Parathyroid adenoma (tissue), 2 donors: ENCODE measurements around the gene RBKS.

Source experiments
- H2AFZ ChIP-seq: fragments of 300-600 bp; sonication (generic); one replicate; pipeline ENCODE4 v1.7.0; 2017; ENCODE audit warnings: antibody characterized with exemption, mild to moderate bottlenecking
- H3K27ac ChIP-seq: fragments of 300-600 bp; sonication (generic); one replicate; pipeline ENCODE4 v1.7.0; 2017
- H3K27me3 ChIP-seq: fragments of 300-600 bp; sonication (generic); one replicate; pipeline ENCODE4 v1.7.0; 2017; ENCODE audit warnings: low read length; ENCODE audit not compliant: control insufficient read depth, insufficient read depth
- H3K36me3 ChIP-seq: fragments of 300-600 bp; sonication (generic); one replicate; pipeline ENCODE4 v1.7.0; 2017; ENCODE audit warnings: low read length; ENCODE audit not compliant: control insufficient read depth, insufficient read depth
- H3K4me1 ChIP-seq: fragments of 300-600 bp; sonication (generic); one replicate; pipeline ENCODE4 v1.7.0; 2017; ENCODE audit warnings: control low read depth
- H3K4me2 ChIP-seq: fragments of 300-600 bp; sonication (generic); one replicate; pipeline ENCODE4 v1.7.0; 2017; ENCODE audit warnings: low read length
- H3K4me3 ChIP-seq: fragments of 300-600 bp; sonication (generic); one replicate; pipeline ENCODE4 v1.7.0; 2017; ENCODE audit warnings: low read depth, low read length
- H3K79me2 ChIP-seq: fragments of 300-600 bp; sonication (generic); one replicate; pipeline ENCODE4 v1.7.0; 2017; ENCODE audit warnings: control low read depth
- H3K9ac ChIP-seq: fragments of 300-600 bp; sonication (generic); one replicate; pipeline ENCODE4 v1.7.0; 2017; ENCODE audit warnings: mild to moderate bottlenecking
- H3K9me3 ChIP-seq: fragments of 300-600 bp; sonication (generic); one replicate; pipeline ENCODE4 v1.7.0; 2017; ENCODE audit warnings: low read length; ENCODE audit not compliant: control insufficient read depth
- TF ChIP-seq, protein P1 (sequence below): fragments of 300-600 bp; sonication (generic); IDR thresholded peaks from one replicate; pipeline ENCODE4 v1.7.0; 2017; ENCODE audit warnings: antibody characterized with exemption, mild to moderate bottlenecking
- donor health status: primary hyperparathyroidism.

Gene RBKS

DNA sequence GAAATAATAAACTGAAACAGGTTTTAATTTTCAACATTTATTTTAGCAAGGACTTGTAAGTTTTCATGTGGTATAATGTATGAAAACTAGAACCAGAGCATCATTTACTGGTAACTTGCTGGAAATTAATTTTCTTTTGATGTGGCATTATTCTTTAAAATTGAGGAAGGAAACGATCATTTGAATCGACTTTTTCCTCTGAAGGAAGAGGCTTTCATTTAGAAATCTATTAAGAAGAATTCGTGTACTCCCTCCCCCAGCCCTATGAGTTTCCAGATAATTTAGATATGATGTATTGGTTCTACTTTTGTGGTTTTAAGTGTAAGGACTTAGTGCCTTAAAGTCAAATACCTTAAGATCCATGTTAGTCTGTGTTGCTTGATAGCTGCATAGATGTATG, 2.8 kb upstream of the RBKS start:
- TF ChIP-seq, protein P1, sequence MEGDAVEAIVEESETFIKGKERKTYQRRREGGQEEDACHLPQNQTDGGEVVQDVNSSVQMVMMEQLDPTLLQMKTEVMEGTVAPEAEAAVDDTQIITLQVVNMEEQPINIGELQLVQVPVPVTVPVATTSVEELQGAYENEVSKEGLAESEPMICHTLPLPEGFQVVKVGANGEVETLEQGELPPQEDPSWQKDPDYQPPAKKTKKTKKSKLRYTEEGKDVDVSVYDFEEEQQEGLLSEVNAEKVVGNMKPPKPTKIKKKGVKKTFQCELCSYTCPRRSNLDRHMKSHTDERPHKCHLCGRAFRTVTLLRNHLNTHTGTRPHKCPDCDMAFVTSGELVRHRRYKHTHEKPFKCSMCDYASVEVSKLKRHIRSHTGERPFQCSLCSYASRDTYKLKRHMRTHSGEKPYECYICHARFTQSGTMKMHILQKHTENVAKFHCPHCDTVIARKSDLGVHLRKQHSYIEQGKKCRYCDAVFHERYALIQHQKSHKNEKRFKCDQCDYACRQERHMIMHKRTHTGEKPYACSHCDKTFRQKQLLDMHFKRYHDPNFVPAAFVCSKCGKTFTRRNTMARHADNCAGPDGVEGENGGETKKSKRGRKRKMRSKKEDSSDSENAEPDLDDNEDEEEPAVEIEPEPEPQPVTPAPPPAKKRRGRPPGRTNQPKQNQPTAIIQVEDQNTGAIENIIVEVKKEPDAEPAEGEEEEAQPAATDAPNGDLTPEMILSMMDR: no peak
- no peak overlapping the region for H3K4me3 ChIP-seq
- H3K9me3 ChIP-seq: no peaks in the 10 kb centered on the region
- peaks cover 2% of the 10 kb centered on the region for H3K4me1 ChIP-seq
- no peaks in the 10 kb centered on the region for H3K27me3 ChIP-seq
- no peak overlapping the region for H2AFZ ChIP-seq
- no peaks in the 10 kb centered on the region for H3K36me3 ChIP-seq
- no peak overlapping the region for H3K4me2 ChIP-seq
- H3K27ac ChIP-seq: no peak overlapping the region
- no peak overlapping the region for H3K9ac ChIP-seq
- peaks cover 5% of the 10 kb centered on the region for H3K79me2 ChIP-seq

DNA sequence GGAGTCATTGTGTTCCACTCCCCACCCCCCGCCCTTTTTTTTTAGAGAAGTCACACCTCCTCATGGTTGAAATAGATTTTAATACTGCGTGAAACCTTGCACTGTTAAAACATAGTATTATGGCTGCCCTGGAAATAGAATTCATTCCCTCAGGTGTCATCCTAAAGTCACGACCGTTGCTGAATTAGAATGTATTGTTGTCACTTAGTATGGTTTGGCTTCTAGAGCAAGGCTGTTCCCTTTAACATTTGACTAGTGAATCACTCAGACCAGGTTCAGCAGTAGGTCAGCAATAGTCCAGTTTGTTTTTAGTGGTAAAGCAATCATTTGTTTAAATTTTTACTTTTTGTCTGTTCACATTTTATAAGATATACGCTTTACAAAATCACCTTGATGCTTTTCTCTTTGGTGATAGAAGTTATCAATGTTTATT, 1.5 kb upstream of the RBKS start:
- Histone ChIP-seq H3K9me3 (no peaks in the 10 kb centered on the region), H3K36me3 (no peaks in the 10 kb centered on the region), H3K4me2 (no peak overlapping the region), H3K4me1 (peaks cover 2% of the 10 kb centered on the region), H3K27ac (peak overlapping the region; percentile 92), H3K79me2 (peaks cover 5% of the 10 kb centered on the region), H3K9ac (no peak overlapping the region), H3K4me3 (no peak overlapping the region), H3K27me3 (no peaks in the 10 kb centered on the region), H2AFZ (no peak overlapping the region)
- TF ChIP-seq, protein P1: no peak

DNA sequence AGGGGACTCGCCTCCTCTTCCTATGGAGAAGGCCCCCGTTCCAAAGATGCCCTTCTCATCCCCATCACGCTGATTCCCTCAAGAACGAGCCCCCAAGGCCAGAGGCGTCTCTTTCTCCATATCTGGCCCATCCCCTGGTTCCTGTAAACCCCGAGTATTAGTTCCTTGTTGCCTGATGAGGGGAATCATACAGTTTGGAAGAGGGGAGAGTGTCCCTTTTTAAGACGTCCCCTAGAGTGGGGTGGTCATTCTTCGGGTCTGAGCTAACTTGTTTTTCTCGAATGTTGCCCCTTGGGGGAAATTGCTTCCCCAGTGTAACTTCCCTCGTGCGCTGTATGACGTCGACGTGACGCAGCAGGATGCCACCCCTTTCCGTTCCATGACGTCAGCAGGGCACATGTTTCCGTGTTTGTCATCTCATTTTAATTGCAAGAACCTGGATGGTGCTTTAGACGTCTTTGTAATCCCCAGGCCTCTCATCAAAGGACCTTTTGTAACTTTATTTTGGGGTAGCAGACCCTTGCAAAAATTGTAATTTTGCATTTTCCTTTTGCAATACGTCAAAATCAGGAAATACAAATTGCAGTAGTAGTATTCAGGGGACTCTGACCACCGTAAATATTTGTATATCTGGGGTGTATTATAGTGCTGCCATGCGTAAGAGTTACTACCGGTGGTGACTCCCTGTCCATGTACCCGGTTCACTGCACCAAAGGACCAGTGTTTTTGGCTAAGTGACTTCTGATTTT, 911 bp upstream of the RBKS start:
- Histone ChIP-seq H3K4me1 (peaks cover 2% of the 10 kb centered on the region), H3K4me2 (peak overlapping the region; percentile 71), H3K27me3 (no peaks in the 10 kb centered on the region), H3K79me2 (peaks cover 3% of the 10 kb centered on the region), H3K27ac (peak overlapping the region; percentile 92), H2AFZ (peak overlapping the region; percentile 96), H3K9me3 (no peaks in the 10 kb centered on the region), H3K9ac (peak overlapping the region; percentile 49), H3K36me3 (no peaks in the 10 kb centered on the region), H3K4me3 (peak overlapping the region; percentile 80)
- TF ChIP-seq, protein P1: no peak

DNA sequence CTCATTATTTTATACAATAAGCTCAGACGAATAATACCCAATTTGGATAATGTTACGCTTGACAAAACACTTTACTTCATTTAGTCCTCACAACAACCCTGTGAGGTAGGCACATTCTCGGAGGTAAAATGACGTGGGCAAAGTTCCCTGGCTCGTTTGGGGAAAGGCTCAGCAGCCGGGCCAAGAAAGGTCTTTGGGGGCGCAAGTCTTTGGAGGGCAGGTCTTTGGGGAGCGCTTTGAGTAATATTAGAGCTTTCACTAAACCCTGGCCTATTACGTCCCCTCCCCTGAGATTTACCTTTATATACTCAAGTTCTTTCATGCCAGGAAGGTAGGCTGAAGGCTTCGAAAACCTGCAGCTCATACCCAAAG, 427 bp downstream of the RBKS start:
- Histone ChIP-seq H3K9ac (peak overlapping the region; percentile 65), H3K4me2 (peak overlapping the region; percentile 71), H3K36me3 (no peaks in the 10 kb centered on the region), H3K27me3 (no peaks in the 10 kb centered on the region), H3K4me3 (peak overlapping the region; percentile 80), H2AFZ (peak overlapping the region; percentile 96), H3K9me3 (no peaks in the 10 kb centered on the region), H3K27ac (peak overlapping the region; percentile 92), H3K79me2 (peaks cover 3% of the 10 kb centered on the region), H3K4me1 (peaks cover 2% of the 10 kb centered on the region)
- TF ChIP-seq, protein P1: no peak

DNA sequence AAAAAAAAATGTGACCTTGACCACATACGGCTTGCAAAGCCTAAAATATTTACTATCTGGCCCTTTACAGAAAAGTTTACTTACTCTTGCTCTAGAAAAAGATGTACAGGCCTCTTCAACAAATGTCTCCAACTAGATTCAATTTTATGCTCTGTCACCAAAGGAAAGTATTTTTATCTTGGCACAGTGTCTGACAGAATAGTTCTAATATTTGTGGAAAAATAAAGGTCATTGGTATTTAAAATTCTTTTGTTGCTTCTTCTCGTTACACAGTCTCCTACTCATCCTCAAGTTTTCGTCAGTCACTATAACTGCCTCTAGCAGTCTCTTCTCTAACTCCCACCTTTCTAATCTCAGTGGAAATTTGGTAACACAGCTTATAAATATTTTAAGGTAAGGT, 1.4 kb downstream of the RBKS start:
- H3K79me2 ChIP-seq: peaks cover 3% of the 10 kb centered on the region
- H3K4me1 ChIP-seq: peaks cover 2% of the 10 kb centered on the region
- H3K9ac ChIP-seq: no peak overlapping the region
- H3K36me3 ChIP-seq: no peaks in the 10 kb centered on the region
- no peak overlapping the region for H2AFZ ChIP-seq
- H3K4me3 ChIP-seq: no peak overlapping the region
- TF ChIP-seq, protein P1: no peak
- H3K27me3 ChIP-seq: no peaks in the 10 kb centered on the region
- peak overlapping the region; percentile 92 for H3K27ac ChIP-seq
- no peak overlapping the region for H3K4me2 ChIP-seq
- H3K9me3 ChIP-seq: no peaks in the 10 kb centered on the region
